Thyroid gland (tissue), 4 donors: ENCODE measurements around the gene C1orf115.

Experiments used
- POLR2A ChIP-seq, 2 donors: fragments of 450-650 bp; IDR thresholded peaks; one replicate each; pipeline ENCODE4 v1.6.1; 2017; ENCODE audit warnings: antibody characterized with exemption in 2 of 2, mild to moderate bottlenecking in 2 of 2, moderate library complexity in 1 of 2
- TF ChIP-seq, protein P1 (sequence below), 6 experiments: fragments of 200-600 bp in 3 of 6; fragments of 450-650 bp in 3 of 6; sonication (generic) in 3 of 6; IDR thresholded peaks; one replicate each; pipeline ENCODE4 v1.5.1; 2016 to 2019; ENCODE audit warnings: antibody characterized with exemption in 6 of 6, mild to moderate bottlenecking in 2 of 6, inconsistent platforms in 1 of 6, moderate library complexity in 1 of 6

GRCh38 chr1:220742520-220742919 lies 52.4 kb downstream of the C1orf115 start:
- no peak for TF ChIP-seq POLR2A (IDR thresholded peaks at IDR 0.05)
- TF ChIP-seq, protein P1, sequence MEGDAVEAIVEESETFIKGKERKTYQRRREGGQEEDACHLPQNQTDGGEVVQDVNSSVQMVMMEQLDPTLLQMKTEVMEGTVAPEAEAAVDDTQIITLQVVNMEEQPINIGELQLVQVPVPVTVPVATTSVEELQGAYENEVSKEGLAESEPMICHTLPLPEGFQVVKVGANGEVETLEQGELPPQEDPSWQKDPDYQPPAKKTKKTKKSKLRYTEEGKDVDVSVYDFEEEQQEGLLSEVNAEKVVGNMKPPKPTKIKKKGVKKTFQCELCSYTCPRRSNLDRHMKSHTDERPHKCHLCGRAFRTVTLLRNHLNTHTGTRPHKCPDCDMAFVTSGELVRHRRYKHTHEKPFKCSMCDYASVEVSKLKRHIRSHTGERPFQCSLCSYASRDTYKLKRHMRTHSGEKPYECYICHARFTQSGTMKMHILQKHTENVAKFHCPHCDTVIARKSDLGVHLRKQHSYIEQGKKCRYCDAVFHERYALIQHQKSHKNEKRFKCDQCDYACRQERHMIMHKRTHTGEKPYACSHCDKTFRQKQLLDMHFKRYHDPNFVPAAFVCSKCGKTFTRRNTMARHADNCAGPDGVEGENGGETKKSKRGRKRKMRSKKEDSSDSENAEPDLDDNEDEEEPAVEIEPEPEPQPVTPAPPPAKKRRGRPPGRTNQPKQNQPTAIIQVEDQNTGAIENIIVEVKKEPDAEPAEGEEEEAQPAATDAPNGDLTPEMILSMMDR (IDR thresholded peaks at IDR 0.05) = no peak
